HepG2 (cell line): ENCODE results near the gene SMPD1. TPM values are rescaled to one million over a fixed set of nuclear protein-coding genes. Genes with fewer than 3 reads are reported as not detected.
A peak's percentile ranks its signal among the peaks of the same experiment; 100 is the strongest.

ENCODE experiments used
- ATAC-seq: fragments of 200-7000 bp; cut with Tn5 transposase; 3 replicates; pipeline ENCODE4 v1.9.1; 2020; ENCODE audit warnings: mild to moderate bottlenecking, moderate library complexity
- BruUV-seq: library from RNA; stranded (reverse); fragments of 400-500 nt; replicated peaks from 2 replicates; lab custom pipeline; 2021; lab: Mats Ljungman, UMichigan
- CTCF ChIA-PET: fragments of 300-600 bp; formaldehyde crosslinking; extraction: SDS; loops from one replicate; lab custom pipeline; 2021; ENCODE audit warnings: low total read pairs, inconsistent platforms, low intra/inter-chr PET ratio; lab: Yijun Ruan, JAX
- POLR2A ChIA-PET: fragments of 350-600 bp; sonication (Branson Sonifier 250); formaldehyde crosslinking; loops from one replicate; lab custom pipeline; 2020; ENCODE audit warnings: antibody characterized with exemption, inconsistent platforms; lab: Yijun Ruan, JAX
- DNase-seq: peaks from one replicate; pipeline ENCODE4 v3.0.0-alpha.2; 2015; ENCODE audit warnings: low spot score
- FAIRE-seq: peaks from 3 replicates; lab custom pipeline; 2011; peaks lifted over from hg19 to GRCh38; lab: Jason Lieb, UNC
- H2AFZ ChIP-seq: one replicate; pipeline ENCODE4 v1.6.1; 2011; ENCODE audit warnings: low read length, inconsistent platforms
- H3K27ac ChIP-seq: fragments of 300-600 bp; 3 replicates; pipeline ENCODE4 v1.8.0; 2011; ENCODE audit warnings: mixed run types, mild to moderate bottlenecking, mixed read lengths, low read length, inconsistent platforms; ENCODE audit not compliant: insufficient read depth; ENCODE audit errors: extremely low read length
- H3K27me3 ChIP-seq, 2 experiments: fragments of 200-600 bp in 1 of 2; 2 replicates in 1 of 2; 3 replicates in 1 of 2; pipeline versions ENCODE4 v1.6.0 to v1.8.0; 2011; ENCODE audit warnings: low read length in 2 of 2, mild to moderate bottlenecking in 2 of 2, moderate library complexity in 2 of 2, inconsistent platforms in 1 of 2; ENCODE audit not compliant: insufficient read depth in 2 of 2, control insufficient read depth in 1 of 2
- H3K36me3 ChIP-seq, 2 experiments: fragments of 200-600 bp in 1 of 2; replicated peaks in 1 of 2; 2 replicates in 1 of 2; 3 replicates in 1 of 2; pipeline versions ENCODE4 v1.5.1 to v1.8.0; 2011; ENCODE audit warnings: low read length in 2 of 2, inconsistent platforms in 1 of 2; ENCODE audit not compliant: insufficient read depth in 2 of 2, control insufficient read depth in 1 of 2
- H3K4me1 ChIP-seq: 2 replicates; pipeline ENCODE4 v1.5.1; 2012; ENCODE audit warnings: low read length, inconsistent platforms; ENCODE audit not compliant: insufficient read depth
- H3K4me2 ChIP-seq: 2 replicates; pipeline ENCODE4 v1.6.0; 2011; ENCODE audit warnings: low read depth, low read length, inconsistent platforms
- H3K4me3 ChIP-seq, 3 experiments: fragments of 200-600 bp in 1 of 3; sonication (generic), shearing (Covaris generic) in 1 of 3; replicated peaks in 1 of 3; 2 replicates each; pipeline ENCODE4 v1.5.1; 2011 to 2016; ENCODE audit warnings: low read length in 3 of 3, inconsistent platforms in 2 of 3, low read depth in 2 of 3, mild to moderate bottlenecking in 2 of 3, control low read depth in 1 of 3, mixed read lengths in 1 of 3; ENCODE audit not compliant: insufficient read depth in 1 of 3
- H3K79me2 ChIP-seq: one replicate; pipeline ENCODE4 v1.6.1; 2011; ENCODE audit warnings: low read length, inconsistent platforms; ENCODE audit not compliant: insufficient read depth
- H3K9ac ChIP-seq: 2 replicates; pipeline ENCODE4 v1.6.0; 2011; ENCODE audit warnings: mild to moderate bottlenecking, low read depth, low read length, inconsistent platforms; ENCODE audit not compliant: insufficient read depth
- H3K9me3 ChIP-seq: 2 replicates; pipeline ENCODE4 v1.5.1; 2012; ENCODE audit warnings: mild to moderate bottlenecking, low read length
- H4K20me1 ChIP-seq: 2 replicates; pipeline ENCODE4 v1.6.0; 2011; ENCODE audit warnings: inconsistent platforms, mild to moderate bottlenecking, low read length, moderate library complexity; ENCODE audit not compliant: insufficient read depth
- ELF1 ChIP-seq: sonication (generic); formaldehyde crosslinking; IDR thresholded peaks from 2 replicates; pipeline ENCODE4 v1.4.0; 2020; ENCODE audit warnings: missing genetic modification reagents
- HDAC1 ChIP-seq: sonication (generic); formaldehyde crosslinking; IDR thresholded peaks from 2 replicates; pipeline ENCODE4 v1.5.1; 2020; ENCODE audit warnings: mild to moderate bottlenecking, missing genetic modification reagents
- HNRNPLL ChIP-seq: fragments of 200-400 bp; formaldehyde crosslinking; IDR thresholded peaks from 2 replicates; pipeline ENCODE4 v1.6.1; 2017; ENCODE audit warnings: mild to moderate bottlenecking, low read depth, low read length; ENCODE audit not compliant: poor library complexity, severe bottlenecking
- NFRKB ChIP-seq: fragments of 450-650 bp; IDR thresholded peaks from 2 replicates; pipeline ENCODE4 v1.6.1; 2017
- TAF15 ChIP-seq: fragments of 200-400 bp; formaldehyde crosslinking; IDR thresholded peaks from one replicate; pipeline ENCODE4 v1.6.1; 2018; ENCODE audit warnings: mild to moderate bottlenecking, low read depth, low read length; ENCODE audit not compliant: poor library complexity, severe bottlenecking
- U2AF1 ChIP-seq: fragments of 200-400 bp; formaldehyde crosslinking; optimal IDR thresholded peaks from 2 replicates; pipeline ENCODE3; 2017; ENCODE audit warnings: mild to moderate bottlenecking, low read depth, low read length
- ZBED4 ChIP-seq: sonication (generic); formaldehyde crosslinking; IDR thresholded peaks from 2 replicates; pipeline ENCODE4 v1.4.0; 2020; ENCODE audit warnings: missing genetic modification reagents, borderline replicate concordance
- ZNF160 ChIP-seq: sonication (generic); formaldehyde crosslinking; IDR thresholded peaks from 2 replicates; pipeline ENCODE4 v1.8.0; 2022; ENCODE audit warnings: mild to moderate bottlenecking, inconsistent platforms, missing genetic modification reagents
- WGBS: methylation state at CpG from one replicate; pipeline ENCODE4 v1.1.6; 2017; ENCODE audit warnings: low lambda C conversion rate; 5-methylcytosine and 5-hydroxymethylcytosine counted together
- in situ Hi-C: cut with HindIII; loops from 2 replicates; pipeline ENCODE4 v1.10.0; 2017; ENCODE audit warnings: low pct_unique_long_range_greater_than_20kb; ENCODE audit not compliant: extremely low pct_ligation_motif_present
- intact Hi-C: fragments of 100-400 bp; cut with micrococcal nuclease; formaldehyde crosslinking; loops from one replicate; pipeline ENCODE4 v1.10.0; 2022; ENCODE audit not compliant: unreplicated experiment
- polyA plus RNA-seq, 8 experiments: library from polyadenylated mRNA; depleted of rRNA in 3 of 8; stranded (reverse) in 7 of 8; unstranded in 1 of 8; fragments of >200 nt; fragmentation: Illumina TruSeq in 4 of 8; extraction: Trizol in 4 of 8; gene quantifications; 2 replicates each; pipeline versions ENCODE4 v1.2.1 to v1.2.3, GENCODE V29; 2011 to 2016; ENCODE audit warnings: low read depth in 4 of 8, missing spikeins in 1 of 8, mixed read lengths in 1 of 8; ENCODE audit not compliant: insufficient read depth in 1 of 8
- total RNA-seq, 5 experiments: library from RNA; depleted of rRNA; stranded (reverse); fragments of >200 nt; fragmentation: Illumina TruSeq; extraction: Trizol; gene quantifications; 2 replicates each; pipeline ENCODE4 v1.2.3, GENCODE V29; 2016; ENCODE audit warnings: low read depth in 1 of 5
- TF ChIP-seq, protein P1 (sequence below): sonication (generic); formaldehyde crosslinking; conservative IDR thresholded peaks from 2 replicates; pipeline ENCODE4 v1.4.0; 2020; ENCODE audit warnings: mild to moderate bottlenecking, missing genetic modification reagents, moderate library complexity
- TF ChIP-seq, protein P2 (sequence below): IDR thresholded peaks from 2 replicates; pipeline ENCODE4 v1.6.1; 2016; ENCODE audit warnings: low read depth
- TF ChIP-seq, protein P3 (sequence below): sonication (generic); formaldehyde crosslinking; IDR thresholded peaks from 2 replicates; pipeline ENCODE4 v1.4.0; 2020; ENCODE audit warnings: mild to moderate bottlenecking, low read depth, missing genetic modification reagents

SMPD1 gene
- total and polyA plus RNA-seq, 2 of the 13 experiments (the other 11 are each of a cell fraction or from before 2014, with no cell fraction given): 6.3 to 8.4 TPM

DNA sequence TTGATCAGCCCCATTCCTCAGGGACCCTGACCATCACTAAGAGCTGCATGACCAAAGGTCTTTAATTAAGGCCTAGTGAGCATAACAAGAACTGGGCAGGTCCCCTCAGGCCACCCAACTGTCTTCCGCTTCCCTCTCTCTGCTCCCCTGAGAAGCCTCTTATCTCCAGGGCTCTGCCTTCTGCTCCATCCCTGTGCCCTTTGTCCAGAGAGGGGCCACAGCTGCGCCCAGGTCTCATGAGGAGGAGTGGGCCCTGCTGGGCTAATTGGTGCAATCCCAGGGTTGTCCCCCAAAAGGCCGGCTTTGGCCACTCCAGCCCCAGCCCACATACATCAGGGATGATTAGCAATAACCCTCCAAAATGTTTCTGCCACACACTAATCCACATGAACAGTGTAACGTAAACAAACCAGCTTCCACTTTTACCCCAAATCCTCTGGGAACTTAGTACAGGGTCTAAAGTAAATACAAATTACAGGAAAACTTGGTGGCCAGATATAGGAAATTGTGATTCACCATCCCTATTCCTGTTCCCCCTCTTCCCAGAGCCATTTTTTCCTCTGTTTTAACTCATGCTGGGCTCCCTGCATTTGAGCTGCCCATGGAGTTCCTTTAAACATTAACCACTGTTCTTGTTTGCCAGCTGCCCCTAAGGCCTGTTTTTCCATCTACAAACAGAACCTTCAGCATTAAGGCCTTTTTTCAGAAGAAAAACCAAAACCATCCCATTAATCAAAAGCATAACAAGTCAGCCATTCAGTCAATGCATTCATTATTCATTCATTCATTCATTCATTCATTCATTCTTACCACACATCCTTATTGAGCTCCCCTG, 35.4 kb upstream of the SMPD1 start (continued):
- TF ChIP-seq, protein P1, sequence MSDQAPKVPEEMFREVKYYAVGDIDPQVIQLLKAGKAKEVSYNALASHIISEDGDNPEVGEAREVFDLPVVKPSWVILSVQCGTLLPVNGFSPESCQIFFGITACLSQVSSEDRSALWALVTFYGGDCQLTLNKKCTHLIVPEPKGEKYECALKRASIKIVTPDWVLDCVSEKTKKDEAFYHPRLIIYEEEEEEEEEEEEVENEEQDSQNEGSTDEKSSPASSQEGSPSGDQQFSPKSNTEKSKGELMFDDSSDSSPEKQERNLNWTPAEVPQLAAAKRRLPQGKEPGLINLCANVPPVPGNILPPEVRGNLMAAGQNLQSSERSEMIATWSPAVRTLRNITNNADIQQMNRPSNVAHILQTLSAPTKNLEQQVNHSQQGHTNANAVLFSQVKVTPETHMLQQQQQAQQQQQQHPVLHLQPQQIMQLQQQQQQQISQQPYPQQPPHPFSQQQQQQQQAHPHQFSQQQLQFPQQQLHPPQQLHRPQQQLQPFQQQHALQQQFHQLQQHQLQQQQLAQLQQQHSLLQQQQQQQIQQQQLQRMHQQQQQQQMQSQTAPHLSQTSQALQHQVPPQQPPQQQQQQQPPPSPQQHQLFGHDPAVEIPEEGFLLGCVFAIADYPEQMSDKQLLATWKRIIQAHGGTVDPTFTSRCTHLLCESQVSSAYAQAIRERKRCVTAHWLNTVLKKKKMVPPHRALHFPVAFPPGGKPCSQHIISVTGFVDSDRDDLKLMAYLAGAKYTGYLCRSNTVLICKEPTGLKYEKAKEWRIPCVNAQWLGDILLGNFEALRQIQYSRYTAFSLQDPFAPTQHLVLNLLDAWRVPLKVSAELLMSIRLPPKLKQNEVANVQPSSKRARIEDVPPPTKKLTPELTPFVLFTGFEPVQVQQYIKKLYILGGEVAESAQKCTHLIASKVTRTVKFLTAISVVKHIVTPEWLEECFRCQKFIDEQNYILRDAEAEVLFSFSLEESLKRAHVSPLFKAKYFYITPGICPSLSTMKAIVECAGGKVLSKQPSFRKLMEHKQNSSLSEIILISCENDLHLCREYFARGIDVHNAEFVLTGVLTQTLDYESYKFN (CRISPR knock-in tag): peak; percentile 59; the same call in 1 of the 2 replicates
- TF ChIP-seq HDAC1 (CRISPR knock-in tag) (peak; percentile 19; the same call in 1 of the 2 replicates), HNRNPLL (no peak)

DNA sequence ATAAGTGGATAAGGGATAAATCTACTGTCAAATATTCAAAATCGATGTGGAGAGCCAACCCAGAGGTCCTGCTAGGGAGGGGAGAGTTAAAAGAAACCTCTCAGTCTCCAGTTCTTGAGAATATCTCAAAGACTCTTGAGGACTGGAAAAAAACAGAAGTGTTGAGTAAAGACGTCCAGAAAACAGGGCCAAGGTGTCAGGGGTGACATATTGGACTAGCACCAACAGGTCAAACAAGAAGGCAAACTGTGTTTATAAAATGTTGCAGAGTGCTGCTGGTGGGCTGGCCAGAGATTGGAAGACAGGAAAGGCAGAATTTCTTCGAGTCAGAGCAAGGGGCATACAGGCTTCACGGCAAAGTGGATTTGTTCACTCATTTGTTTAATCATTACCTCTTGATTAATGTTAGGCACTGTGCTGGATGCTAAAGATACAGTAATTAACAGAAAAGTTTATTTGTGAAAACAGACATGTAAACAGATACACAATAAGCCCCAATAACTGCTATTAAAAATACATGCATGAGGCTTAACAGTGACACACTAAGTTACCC, 33.7 kb upstream of the SMPD1 start:
- whole genome bisulfite sequencing: 10% methylated on average over 4 of the region's 4 CpGs
- TF ChIP-seq NFRKB: no peak
- TF ChIP-seq, protein P2, sequence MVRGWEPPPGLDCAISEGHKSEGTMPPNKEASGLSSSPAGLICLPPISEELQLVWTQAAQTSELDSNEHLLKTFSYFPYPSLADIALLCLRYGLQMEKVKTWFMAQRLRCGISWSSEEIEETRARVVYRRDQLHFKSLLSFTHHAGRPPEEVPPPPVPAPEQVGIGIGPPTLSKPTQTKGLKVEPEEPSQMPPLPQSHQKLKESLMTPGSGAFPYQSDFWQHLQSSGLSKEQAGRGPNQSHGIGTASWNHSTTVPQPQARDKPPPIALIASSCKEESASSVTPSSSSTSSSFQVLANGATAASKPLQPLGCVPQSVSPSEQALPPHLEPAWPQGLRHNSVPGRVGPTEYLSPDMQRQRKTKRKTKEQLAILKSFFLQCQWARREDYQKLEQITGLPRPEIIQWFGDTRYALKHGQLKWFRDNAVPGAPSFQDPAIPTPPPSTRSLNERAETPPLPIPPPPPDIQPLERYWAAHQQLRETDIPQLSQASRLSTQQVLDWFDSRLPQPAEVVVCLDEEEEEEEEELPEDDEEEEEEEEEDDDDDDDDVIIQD (CRISPR knock-in tag): no peak
- TF ChIP-seq, protein P3, sequence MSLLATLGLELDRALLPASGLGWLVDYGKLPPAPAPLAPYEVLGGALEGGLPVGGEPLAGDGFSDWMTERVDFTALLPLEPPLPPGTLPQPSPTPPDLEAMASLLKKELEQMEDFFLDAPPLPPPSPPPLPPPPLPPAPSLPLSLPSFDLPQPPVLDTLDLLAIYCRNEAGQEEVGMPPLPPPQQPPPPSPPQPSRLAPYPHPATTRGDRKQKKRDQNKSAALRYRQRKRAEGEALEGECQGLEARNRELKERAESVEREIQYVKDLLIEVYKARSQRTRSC (CRISPR knock-in tag): no peak
- no peak for TF ChIP-seq U2AF1
- no peak for TF ChIP-seq ZBED4 (CRISPR knock-in tag)
- no peak for TF ChIP-seq ELF1
- no peak for TF ChIP-seq ZNF160 (CRISPR knock-in tag)
- TF ChIP-seq TAF15: no peak

More for the DNA sequence above, 33.7 kb upstream of the SMPD1 start:
- Histone ChIP-seq H2AFZ (no peak overlapping the region), H3K79me2 (no peaks in the 10 kb centered on the region), H3K36me3 (no peaks in the 10 kb centered on the region), H3K27ac (no peak overlapping the region), H3K4me1 (peaks cover 22% of the 10 kb centered on the region), H3K4me3 (no peak overlapping the region), H3K27me3 (no peaks in the 10 kb centered on the region), H4K20me1 (no peaks in the 10 kb centered on the region), H3K4me2 (no peak overlapping the region), H3K9me3 (no peaks in the 10 kb centered on the region), H3K9ac (no peak overlapping the region)
- ChIA-PET CTCF (no interaction called here), POLR2A (no interaction called here)
- DNase-seq: no peak
- in situ Hi-C loops: no loop called here
- intact Hi-C loops: loop anchor here (10.0 kb wide), 1 partner anchor 882 kb away; no protein-coding TSS in a partner anchor
- no peak for ATAC-seq
- BruUV-seq: no TSS peak
- no peak for FAIRE-seq
